Epithelial cell of esophagus (primary cell): ENCODE results near the gene IRF1.
"Not testable (repeated sequence)": the region's sequence is repeated elsewhere in the genome, so short reads cannot be mapped to it uniquely, and the experiment has no call there.

ENCODE experiments used
- DNase-seq: peaks from one replicate; pipeline ENCODE4 v3.0.0; 2010; ENCODE audit warnings: low read depth
- H3K4me3 ChIP-seq: 2 replicates; pipeline ENCODE4 v1.5.1; 2011; ENCODE audit warnings: mild to moderate bottlenecking, low read length, control low read depth
- TF ChIP-seq, protein P1 (sequence below): IDR thresholded peaks from 2 replicates; pipeline ENCODE4 v1.5.1; 2011; ENCODE audit warnings: low read depth, mild to moderate bottlenecking, low read length, control low read depth, inconsistent platforms; ENCODE audit not compliant: insufficient read depth; ENCODE audit errors: missing control alignments

Gene IRF1

DNA sequence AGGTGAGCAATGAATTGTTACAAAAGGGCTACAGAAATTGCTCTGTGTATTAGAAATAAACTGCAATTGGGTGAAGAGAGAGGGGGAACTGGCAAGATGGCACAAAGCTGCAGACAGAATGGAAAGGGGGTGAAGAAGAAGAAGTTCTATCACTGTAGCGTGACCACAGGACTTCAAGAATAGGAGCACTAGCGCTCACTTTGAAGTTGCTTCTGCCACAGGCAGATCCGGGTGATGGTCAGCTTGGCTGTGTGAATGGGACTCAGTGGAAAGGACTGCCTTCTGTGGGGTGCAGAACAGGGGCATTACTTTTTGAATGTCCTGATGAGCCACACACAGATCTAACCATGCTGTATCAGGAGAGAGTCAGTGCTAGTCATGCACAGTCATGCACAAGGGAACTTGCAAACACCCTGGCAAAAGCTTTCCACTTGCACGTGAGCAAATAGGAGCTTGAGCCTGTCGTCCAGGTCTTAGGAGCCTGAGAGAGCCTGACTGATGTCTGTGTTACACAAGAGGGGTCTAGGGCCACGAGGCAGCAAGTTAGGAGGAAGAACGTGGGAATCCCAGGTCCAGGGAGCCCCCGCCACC lies 36.5 kb upstream of the IRF1 start:
- DNase-seq = peak; percentile 68
- H3K4me3 ChIP-seq = no peak overlapping the region
- TF ChIP-seq, protein P1, sequence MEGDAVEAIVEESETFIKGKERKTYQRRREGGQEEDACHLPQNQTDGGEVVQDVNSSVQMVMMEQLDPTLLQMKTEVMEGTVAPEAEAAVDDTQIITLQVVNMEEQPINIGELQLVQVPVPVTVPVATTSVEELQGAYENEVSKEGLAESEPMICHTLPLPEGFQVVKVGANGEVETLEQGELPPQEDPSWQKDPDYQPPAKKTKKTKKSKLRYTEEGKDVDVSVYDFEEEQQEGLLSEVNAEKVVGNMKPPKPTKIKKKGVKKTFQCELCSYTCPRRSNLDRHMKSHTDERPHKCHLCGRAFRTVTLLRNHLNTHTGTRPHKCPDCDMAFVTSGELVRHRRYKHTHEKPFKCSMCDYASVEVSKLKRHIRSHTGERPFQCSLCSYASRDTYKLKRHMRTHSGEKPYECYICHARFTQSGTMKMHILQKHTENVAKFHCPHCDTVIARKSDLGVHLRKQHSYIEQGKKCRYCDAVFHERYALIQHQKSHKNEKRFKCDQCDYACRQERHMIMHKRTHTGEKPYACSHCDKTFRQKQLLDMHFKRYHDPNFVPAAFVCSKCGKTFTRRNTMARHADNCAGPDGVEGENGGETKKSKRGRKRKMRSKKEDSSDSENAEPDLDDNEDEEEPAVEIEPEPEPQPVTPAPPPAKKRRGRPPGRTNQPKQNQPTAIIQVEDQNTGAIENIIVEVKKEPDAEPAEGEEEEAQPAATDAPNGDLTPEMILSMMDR = no peak

DNA sequence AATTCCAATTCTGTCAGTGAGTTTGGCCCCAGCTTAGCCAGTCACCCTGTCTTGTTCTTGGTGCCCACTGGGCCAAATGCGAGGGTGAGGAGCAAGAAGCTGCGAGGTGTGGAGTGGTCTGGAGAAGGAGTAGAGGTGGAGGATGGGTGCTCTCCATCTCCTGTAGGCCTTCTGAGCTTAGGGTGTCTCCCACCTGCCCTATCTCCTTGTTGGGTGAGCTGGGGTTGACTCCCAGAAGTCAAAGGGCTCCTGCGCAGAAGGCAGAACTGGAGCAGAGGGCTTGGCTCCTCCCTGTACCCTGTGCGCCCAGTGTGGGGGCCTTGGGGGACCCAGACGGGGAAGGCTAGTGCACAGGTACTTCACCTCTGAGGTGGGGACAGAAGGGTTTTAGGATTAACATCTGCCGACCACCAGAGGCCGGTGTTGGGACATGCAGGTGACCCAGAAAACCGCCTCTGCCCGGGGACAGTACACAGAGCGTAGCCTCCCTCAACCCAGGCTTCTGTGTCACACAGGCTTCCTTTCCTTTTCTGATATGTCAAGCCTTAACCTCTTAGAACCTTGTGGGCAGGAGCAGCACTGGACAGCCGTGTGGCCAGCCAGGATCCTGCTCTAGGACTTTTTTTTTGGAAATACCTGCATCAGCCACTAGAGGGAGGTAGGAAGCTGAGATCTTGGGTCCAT lies 35.9 kb upstream of the IRF1 start:
- peak; percentile 54 for DNase-seq
- no peak overlapping the region for H3K4me3 ChIP-seq
- TF ChIP-seq, protein P1 = peak; percentile 92

DNA sequence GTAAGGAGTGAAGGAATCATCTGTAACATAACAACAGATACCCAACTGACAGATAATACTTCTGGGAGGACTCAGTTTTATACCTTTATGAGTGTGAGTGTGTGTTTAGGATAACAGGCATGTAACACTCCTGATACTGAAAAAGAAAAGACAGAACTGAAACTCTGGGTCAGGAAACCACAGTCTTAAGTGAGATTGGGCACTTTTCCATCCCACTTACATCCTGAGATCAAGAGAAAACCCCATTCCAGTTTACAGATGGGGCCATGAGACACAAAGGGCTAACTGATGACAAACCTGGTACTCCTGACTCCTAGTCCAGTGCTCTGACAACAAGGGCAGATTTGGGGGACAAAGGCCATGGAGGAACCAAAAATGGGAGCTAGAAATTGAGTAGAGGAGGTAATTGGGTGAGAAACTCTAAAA lies 34.7 kb upstream of the IRF1 start:
- H3K4me3 ChIP-seq = no peak overlapping the region
- TF ChIP-seq, protein P1 = no peak
- no peak for DNase-seq

DNA sequence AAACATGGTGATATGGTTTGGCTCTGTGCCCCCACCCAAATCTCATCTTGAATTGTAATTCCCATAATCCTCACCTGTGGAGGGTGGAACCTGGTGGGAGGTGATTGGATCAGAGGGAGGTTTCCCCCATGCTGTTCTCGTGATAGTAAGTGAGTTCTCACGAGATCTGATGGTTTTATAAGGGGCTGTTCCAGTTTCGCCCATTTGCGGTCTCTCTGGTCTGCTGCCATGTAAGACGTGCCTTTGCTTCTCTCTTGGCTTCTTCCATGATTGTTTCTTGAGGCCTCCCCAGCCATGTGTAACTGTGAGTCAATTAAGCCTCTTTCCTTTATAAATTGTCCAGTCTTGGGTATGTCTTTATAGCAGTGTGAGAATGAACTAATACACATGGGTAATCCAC lies 34.3 kb upstream of the IRF1 start:
- DNase-seq, H3K4me3 ChIP-seq: not testable (repeated sequence)

DNA sequence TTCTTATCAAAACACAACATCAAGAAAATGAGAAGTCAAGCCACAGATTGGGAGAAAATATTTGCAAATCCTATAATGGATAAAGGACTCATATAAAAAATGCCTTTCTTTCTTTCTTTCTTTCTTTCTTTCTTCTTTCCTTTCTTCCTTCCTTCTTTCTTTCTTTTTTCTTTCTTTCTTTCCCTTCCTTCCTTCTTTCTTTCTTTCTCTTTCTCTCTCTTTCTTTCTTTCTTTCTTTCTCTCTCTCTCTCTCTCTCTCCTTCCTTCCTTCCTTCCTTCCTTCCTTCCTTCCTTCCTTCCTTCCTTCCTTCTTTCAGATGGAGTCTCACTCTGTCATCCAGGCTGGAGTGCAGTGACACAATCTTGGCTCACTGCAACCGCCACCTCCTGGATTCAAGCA lies 31.5 kb upstream of the IRF1 start:
- not testable (repeated sequence) for DNase-seq, H3K4me3 ChIP-seq

DNA sequence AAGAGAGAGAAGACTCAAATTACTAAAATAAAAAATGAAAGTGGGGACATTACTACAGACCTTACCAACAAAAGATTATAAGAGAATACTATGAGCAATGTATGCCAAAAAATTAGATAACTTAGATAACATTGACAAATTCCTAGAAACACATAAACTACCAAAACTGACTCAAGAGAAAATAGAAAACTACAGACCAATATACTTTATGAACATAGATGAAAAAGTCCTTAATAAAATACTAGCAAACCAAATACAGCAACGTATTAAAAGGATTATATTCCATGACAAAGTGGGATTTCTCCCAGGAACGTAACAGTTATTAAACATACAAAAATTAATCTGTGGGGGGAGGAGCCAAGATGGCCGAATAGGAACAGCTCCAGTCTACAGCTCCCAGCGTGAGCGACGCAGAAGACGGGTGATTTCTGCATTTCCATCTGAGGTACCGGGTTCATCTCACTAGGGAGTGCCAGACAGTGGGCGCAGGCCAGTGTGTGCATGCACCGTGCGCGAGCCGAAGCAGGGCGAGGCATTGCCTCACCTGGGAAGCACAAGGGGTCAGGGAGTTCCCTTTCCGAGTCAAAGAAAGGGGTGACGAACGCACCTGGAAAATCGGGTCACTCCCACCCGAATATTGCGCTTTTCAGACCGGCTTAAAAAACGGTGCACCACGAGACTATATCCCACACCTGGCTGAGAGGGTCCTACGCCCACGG lies 23.2 kb upstream of the IRF1 start:
- not testable (repeated sequence) for DNase-seq, H3K4me3 ChIP-seq

DNA sequence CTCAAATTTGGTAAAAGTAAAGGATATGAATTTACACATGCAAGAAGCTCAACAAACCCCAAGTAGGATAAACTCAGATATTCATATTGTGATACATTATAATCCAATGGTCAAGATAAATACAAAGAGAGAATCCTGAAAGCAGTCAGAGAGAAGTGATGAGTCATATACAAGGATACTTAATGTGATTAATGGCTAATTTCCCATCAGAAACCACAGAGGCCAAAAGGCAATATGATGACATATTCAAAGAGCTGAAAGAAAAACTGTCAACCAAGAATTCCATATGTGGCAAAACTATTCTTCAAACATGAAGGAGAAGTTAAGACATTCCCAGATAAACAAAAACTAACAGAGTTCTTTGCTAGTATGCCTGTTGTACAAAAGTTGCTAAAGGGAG lies 19.5 kb upstream of the IRF1 start:
- peak; percentile 78 for DNase-seq
- H3K4me3 ChIP-seq = no peak overlapping the region
- TF ChIP-seq, protein P1 = no peak

DNA sequence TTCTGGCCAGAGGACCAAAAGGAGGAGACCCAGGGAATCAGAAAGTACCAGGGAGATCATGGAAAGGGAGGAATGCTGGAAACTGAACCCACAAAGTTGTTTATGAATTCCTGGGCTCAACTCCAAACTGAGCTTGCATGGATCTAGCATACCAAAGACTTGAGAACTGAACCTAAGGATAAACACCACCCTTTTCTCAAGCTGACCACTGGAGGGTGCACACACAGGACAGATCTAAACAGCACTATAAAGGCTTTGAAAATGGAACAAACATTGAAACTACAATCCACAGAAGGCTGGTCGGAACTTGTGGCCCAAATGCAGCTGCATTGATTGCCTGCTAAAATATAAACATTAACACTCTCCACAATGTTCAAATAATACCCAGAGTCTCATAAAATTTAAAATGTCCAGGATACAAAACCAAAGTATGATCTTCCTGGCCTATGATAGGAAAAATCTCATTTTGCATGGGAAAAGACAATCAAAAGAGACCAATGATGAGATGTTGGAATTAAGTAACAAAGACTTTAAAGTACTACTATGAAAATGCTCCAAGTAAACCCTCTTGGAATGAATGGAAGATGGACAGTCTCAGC lies 15.6 kb upstream of the IRF1 start:
- no peak overlapping the region for H3K4me3 ChIP-seq
- peak; percentile 62 for DNase-seq
- TF ChIP-seq, protein P1 = peak; percentile 65
